Astrocyte of the spinal cord (primary cell): ENCODE data around the gene PPT2.
A peak's percentile ranks its signal among the peaks of the same experiment; 100 is the strongest.

Source experiments
- DNase-seq: peaks from one replicate; pipeline ENCODE4 v3.0.0; 2011; ENCODE audit warnings: low read depth, low spot score
- H3K4me3 ChIP-seq: 2 replicates; pipeline ENCODE4 v1.5.1; 2011; ENCODE audit warnings: low read depth, mild to moderate bottlenecking, low read length, moderate library complexity
- in situ Hi-C: cut with HindIII; loops from 2 replicates; pipeline ENCODE4 v1.10.0; 2017; ENCODE audit warnings: low sequenced_read_pairs
- TF ChIP-seq, protein P1 (sequence below): IDR thresholded peaks from 2 replicates; pipeline ENCODE4 v1.5.1; 2012; ENCODE audit warnings: low read depth, mild to moderate bottlenecking, low read length, inconsistent platforms

Gene PPT2

DNA sequence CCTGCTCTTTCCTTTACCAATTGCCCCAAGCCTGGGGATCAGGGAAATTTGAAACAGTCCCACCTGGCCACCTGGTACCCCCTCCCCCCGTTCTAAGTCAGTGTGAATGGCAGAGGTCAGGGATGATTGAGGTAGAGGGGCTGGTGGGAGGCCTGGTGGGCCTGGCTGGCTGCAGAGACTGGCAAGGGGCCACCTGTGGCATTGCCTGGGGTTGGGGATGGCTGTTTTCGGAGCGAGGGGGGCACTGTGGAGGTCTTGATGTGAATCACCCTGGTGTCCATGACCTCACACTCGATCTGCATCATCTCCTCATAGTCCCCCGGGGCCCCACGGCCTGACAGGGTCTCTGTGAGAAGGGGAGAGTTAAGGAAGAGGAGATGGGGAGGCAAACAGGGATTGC is 38.3 kb upstream of the PPT2 start:
- in situ Hi-C loops, result no loop called here
- no peak for DNase-seq
- H3K4me3 ChIP-seq, result no peak overlapping the region
- TF ChIP-seq, protein P1, sequence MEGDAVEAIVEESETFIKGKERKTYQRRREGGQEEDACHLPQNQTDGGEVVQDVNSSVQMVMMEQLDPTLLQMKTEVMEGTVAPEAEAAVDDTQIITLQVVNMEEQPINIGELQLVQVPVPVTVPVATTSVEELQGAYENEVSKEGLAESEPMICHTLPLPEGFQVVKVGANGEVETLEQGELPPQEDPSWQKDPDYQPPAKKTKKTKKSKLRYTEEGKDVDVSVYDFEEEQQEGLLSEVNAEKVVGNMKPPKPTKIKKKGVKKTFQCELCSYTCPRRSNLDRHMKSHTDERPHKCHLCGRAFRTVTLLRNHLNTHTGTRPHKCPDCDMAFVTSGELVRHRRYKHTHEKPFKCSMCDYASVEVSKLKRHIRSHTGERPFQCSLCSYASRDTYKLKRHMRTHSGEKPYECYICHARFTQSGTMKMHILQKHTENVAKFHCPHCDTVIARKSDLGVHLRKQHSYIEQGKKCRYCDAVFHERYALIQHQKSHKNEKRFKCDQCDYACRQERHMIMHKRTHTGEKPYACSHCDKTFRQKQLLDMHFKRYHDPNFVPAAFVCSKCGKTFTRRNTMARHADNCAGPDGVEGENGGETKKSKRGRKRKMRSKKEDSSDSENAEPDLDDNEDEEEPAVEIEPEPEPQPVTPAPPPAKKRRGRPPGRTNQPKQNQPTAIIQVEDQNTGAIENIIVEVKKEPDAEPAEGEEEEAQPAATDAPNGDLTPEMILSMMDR, result no peak

DNA sequence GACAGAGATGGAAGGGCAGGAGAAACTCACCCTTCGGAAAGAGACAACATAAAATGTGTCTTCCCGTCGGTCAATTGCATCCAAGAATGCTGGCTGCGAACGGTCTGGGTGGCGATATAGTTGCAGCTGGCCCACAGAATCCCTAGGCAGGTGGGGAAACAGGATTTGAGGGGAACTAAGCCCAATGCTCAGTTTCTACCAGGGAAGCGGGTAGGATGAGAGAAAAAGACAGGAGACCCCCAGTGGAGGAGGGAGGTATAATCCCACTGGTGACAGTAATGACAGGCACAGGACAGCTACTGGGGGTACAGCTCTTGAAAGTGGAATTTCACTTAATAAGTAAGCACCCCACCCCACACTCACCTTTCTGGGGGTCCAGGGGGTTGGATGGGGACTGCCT is 37.3 kb upstream of the PPT2 start:
- no peak for DNase-seq
- in situ Hi-C loops, result no loop called here
- H3K4me3 ChIP-seq, result no peak overlapping the region
- TF ChIP-seq, protein P1, result peak; percentile 57

DNA sequence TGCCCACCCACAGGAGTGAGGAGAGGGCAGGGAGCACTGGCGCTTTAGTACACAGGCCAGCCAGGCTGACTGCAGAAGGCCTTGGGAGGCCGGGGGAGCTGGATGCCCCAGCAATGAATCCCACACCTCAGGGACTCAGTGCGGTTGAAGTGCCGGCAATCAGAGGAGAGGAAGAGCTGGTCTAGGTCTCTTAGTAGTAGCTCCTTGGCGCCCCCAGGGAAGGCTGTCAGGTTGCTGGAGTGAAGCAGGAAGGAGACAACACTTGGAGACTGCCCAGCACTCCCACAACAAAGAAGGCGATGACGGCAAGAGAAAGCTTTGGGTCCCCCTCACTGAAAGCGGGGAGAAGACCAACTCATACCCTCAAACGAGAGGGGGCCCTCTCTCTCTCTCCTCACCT is 36.5 kb upstream of the PPT2 start:
- H3K4me3 ChIP-seq, result no peak overlapping the region
- in situ Hi-C loops, result no loop called here
- TF ChIP-seq, protein P1, result no peak
- DNase-seq, result no peak

DNA sequence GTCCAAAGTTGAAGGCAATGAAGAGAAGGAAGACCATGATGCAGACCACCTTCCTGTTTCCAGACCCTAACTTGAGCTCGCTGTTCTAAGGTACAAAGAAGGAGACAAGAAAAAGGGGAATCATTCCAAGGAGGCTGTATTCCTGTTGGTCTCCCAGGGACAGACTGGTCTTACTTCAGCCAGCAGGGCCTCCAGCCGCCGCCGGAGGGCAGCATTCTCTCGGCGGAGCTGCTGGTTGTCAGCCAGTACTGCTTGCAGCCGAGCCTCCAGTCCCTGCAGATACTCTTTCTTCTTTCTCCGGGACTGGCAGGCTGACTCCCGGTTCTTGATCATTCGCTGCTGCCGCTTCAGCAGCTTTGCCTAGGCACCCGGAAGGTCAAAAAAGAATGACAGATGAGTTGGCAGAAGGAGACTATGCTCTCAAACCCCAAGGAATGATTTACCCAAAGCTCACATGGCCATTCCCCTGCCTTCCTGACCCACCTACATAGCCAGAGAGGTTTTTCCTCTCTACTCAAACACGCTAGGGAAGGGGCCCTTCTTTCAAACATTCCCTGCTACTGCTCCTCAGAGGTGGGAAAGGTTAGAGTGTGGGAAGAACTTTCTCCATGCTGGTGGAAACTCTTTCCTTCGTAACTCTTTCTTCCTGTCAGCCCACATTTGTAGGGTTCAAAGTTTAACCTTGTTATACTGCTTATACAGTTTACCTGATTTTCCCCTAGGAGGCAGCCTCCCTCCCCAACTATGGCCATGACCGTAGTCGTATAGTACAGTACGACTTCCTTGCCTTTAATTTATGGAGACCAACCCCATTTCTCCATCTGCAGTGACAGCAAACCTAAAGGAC is 34.9 kb upstream of the PPT2 start:
- peak; percentile 90 for DNase-seq
- in situ Hi-C loops, result no loop called here
- no peak overlapping the region for H3K4me3 ChIP-seq
- TF ChIP-seq, protein P1, result peak; percentile 97

DNA sequence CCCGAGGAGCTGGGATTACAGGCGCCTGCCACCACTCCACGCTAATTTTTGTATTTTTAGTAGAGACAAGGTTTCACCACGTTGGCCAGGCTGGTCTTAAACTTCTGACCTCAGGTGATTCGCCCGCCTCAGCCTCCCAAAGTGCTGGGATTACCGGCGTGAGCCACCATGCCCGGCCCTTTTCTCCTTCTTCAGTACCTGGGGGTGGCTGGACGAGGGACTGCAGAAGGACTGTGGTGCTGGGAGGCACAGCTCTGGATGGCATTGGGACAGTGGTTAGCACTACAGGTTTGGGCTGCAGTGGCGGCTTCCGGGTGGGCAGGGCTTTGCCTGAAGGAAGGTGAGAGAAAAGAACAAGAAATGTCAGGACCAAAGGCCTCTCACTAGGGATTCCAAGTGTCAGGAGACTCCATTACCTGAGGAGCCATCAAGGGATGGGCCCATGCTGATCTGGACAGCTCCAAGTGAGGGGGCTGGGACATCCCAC is 33.3 kb upstream of the PPT2 start:
- in situ Hi-C loops, result no loop called here
- H3K4me3 ChIP-seq, result no peak overlapping the region
- no peak for DNase-seq
- TF ChIP-seq, protein P1, result no peak

DNA sequence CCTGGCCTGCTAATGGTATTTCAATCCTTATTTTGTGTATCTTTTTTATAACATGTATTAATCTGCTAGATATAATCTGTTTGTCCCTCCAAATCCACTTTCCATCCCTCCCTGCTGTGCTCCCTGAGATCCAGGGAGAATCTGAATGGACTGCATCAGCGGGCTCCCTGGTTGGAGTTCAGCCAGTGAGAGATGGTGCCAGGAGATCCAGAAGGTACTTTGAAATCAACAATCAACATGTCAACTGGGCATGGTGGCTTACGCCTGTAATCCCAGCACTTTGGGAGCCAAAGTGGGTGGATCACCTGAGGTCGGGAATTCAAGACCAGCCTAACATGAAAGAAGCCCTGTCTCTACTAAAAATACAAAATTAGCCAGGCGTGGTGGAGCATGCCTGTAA is 30.3 kb upstream of the PPT2 start:
- in situ Hi-C loops, result no loop called here
- DNase-seq, result no peak
- no peak overlapping the region for H3K4me3 ChIP-seq
- TF ChIP-seq, protein P1, result no peak
